ENCODE measurements around the gene GBE1. TPM values are rescaled to one million over a fixed set of nuclear protein-coding genes. Genes with fewer than 3 reads are reported as not detected.

GBE1 gene
- total RNA-seq, 2 experiments from 2014 or later, result 3.7 to 4.4 TPM

- Mint-ChIP-seq H3K27ac (no peak overlapping the region), H3K36me3 (ENCODE audit: low read depth) (no peaks in the 10 kb centered on the region), H3K9me3 (no peaks in the 10 kb centered on the region), H3K4me3 (no peak overlapping the region), H3K27me3 (no peaks in the 10 kb centered on the region), H3K4me1 (ENCODE audit: low read depth) (no peaks in the 10 kb centered on the region)
- DNase-seq (no peak), ATAC-seq (ENCODE audit: poor library complexity) (no peak)
- POLR2A ChIA-PET, result no interaction called here
- peaks cover 0 to 4% of the 10 kb centered on the region in 2 experiments for H3K9me3 ChIP-seq (ENCODE audit: control insufficient read depth in 1 of 2, insufficient read depth in 1 of 2, low read length in 2 of 2)
- no peaks in the 10 kb centered on the region for H3K27me3 ChIP-seq (ENCODE audit: control insufficient read depth in 1 of 2, insufficient read depth in 2 of 2, low read length in 2 of 2)
- TF ChIP-seq CTCF (IDR thresholded peaks at IDR 0.05), result no peak
- no peaks in the 10 kb centered on the region for H3K36me3 ChIP-seq (ENCODE audit: insufficient read depth, low read length)
- intact Hi-C loops (cut with DNase I, micrococcal nuclease), result no loop called here
- no peak overlapping the region for H3K27ac ChIP-seq (ENCODE audit: low read depth in 1 of 2, low read length in 2 of 2)
- CTCF ChIA-PET, result no interaction called here
- H3K4me1 ChIP-seq (ENCODE audit: insufficient read depth, low read length), result no peaks in the 10 kb centered on the region
- H3K4me3 ChIP-seq (ENCODE audit: low read length), result no peak overlapping the region
Measured at GRCh38 chr3:81446806-81447205, 314.6 kb downstream of the GBE1 start.

- H3K27ac Mint-ChIP-seq, result no peak overlapping the region
Measured at GRCh38 chr3:81445712-81446111, 315.7 kb downstream of the GBE1 start.

GRCh38 chr3:81444817-81445460 is 316.5 kb downstream of the GBE1 start:
- Mint-ChIP-seq H3K36me3 (ENCODE audit: low read depth) (no peaks in the 10 kb centered on the region), H3K9me3 (no peaks in the 10 kb centered on the region), H3K27ac (no peak overlapping the region), H3K4me3 (no peak overlapping the region), H3K27me3 (no peaks in the 10 kb centered on the region), H3K4me1 (ENCODE audit: low read depth) (no peaks in the 10 kb centered on the region)
- intact Hi-C loops (cut with DNase I, micrococcal nuclease), result no loop called here
- ChIA-PET CTCF (no interaction called here), POLR2A (no interaction called here)
- Histone ChIP-seq H3K9me3 (ENCODE audit: control insufficient read depth in 1 of 2, insufficient read depth in 1 of 2, low read length in 2 of 2) (peaks cover 0 to 4% of the 10 kb centered on the region in 2 experiments), H3K4me3 (ENCODE audit: low read length) (no peak overlapping the region), H3K4me1 (ENCODE audit: insufficient read depth, low read length) (no peaks in the 10 kb centered on the region), H3K27me3 (ENCODE audit: control insufficient read depth in 1 of 2, insufficient read depth in 2 of 2, low read length in 2 of 2) (no peaks in the 10 kb centered on the region), H3K36me3 (ENCODE audit: insufficient read depth, low read length) (no peaks in the 10 kb centered on the region), H3K27ac (ENCODE audit: low read depth in 1 of 2, low read length in 2 of 2) (no peak overlapping the region)
- no peak for ATAC-seq (ENCODE audit: poor library complexity)
- no peak for DNase-seq
- no peak for TF ChIP-seq CTCF (IDR thresholded peaks at IDR 0.05)

More at GRCh38 chr3:81445712-81446111, 315.7 kb downstream of the GBE1 start:
- POLR2A ChIA-PET, result no interaction called here
- H3K4me1 Mint-ChIP-seq (ENCODE audit: low read depth), result no peaks in the 10 kb centered on the region
- H3K27ac ChIP-seq (ENCODE audit: low read depth in 1 of 2, low read length in 2 of 2), result no peak overlapping the region
- no peaks in the 10 kb centered on the region for H3K27me3 Mint-ChIP-seq
- no peaks in the 10 kb centered on the region for H3K4me1 ChIP-seq (ENCODE audit: insufficient read depth, low read length)
- H3K36me3 ChIP-seq (ENCODE audit: insufficient read depth, low read length), result no peaks in the 10 kb centered on the region
- no peaks in the 10 kb centered on the region for H3K36me3 Mint-ChIP-seq (ENCODE audit: low read depth)
- H3K4me3 ChIP-seq (ENCODE audit: low read length), result no peak overlapping the region
- no peak for TF ChIP-seq CTCF (IDR thresholded peaks at IDR 0.05)
- no peaks in the 10 kb centered on the region for H3K27me3 ChIP-seq (ENCODE audit: control insufficient read depth in 1 of 2, insufficient read depth in 2 of 2, low read length in 2 of 2)
- H3K9me3 Mint-ChIP-seq, result no peaks in the 10 kb centered on the region
- ATAC-seq (ENCODE audit: poor library complexity) (no peak), DNase-seq (no peak)
- CTCF ChIA-PET, result no interaction called here
- peaks cover 0 to 4% of the 10 kb centered on the region in 2 experiments for H3K9me3 ChIP-seq (ENCODE audit: control insufficient read depth in 1 of 2, insufficient read depth in 1 of 2, low read length in 2 of 2)
- intact Hi-C loops (cut with DNase I, micrococcal nuclease), result no loop called here
- H3K4me3 Mint-ChIP-seq, result no peak overlapping the region
